GM23248 (cell line): ENCODE data around the gene DLG2. TPM values are rescaled to one million over a fixed set of nuclear protein-coding genes. Genes with fewer than 3 reads are reported as not detected.

Experiments used
- DNase-seq: peaks from one replicate; pipeline ENCODE4 v3.0.0-alpha.2; 2015
- H2AFZ ChIP-seq: fragments of 200-600 bp; sonication (generic); 2 replicates; pipeline ENCODE4 v1.6.1; 2016; ENCODE audit warnings: antibody characterized with exemption
- H3F3A ChIP-seq: fragments of 200-600 bp; sonication (generic); 2 replicates; pipeline ENCODE4 v1.6.1; 2016; ENCODE audit warnings: mild to moderate bottlenecking, antibody characterized with exemption, mixed run types; ENCODE audit not compliant: insufficient read depth
- H3K27ac ChIP-seq: fragments of 200-600 bp; sonication (generic); 2 replicates; pipeline ENCODE4 v1.5.1; 2016; ENCODE audit warnings: mild to moderate bottlenecking
- H3K27me3 ChIP-seq: fragments of 200-600 bp; sonication (generic); replicated peaks from 2 replicates; pipeline ENCODE4 v1.6.1; 2016; ENCODE audit warnings: mild to moderate bottlenecking; ENCODE audit not compliant: insufficient read depth
- H3K36me3 ChIP-seq: fragments of 200-600 bp; sonication (generic); 2 replicates; pipeline ENCODE4 v1.6.1; 2016; ENCODE audit warnings: low read depth, mild to moderate bottlenecking
- H3K4me1 ChIP-seq: fragments of 200-600 bp; sonication (generic); 2 replicates; pipeline ENCODE4 v1.6.1; 2016; ENCODE audit warnings: mild to moderate bottlenecking; ENCODE audit not compliant: insufficient read depth
- H3K4me2 ChIP-seq: fragments of 200-600 bp; sonication (generic); one replicate; pipeline ENCODE4 v1.6.1; 2016; ENCODE audit warnings: mild to moderate bottlenecking; ENCODE audit not compliant: unreplicated experiment
- H3K4me3 ChIP-seq: fragments of 200-600 bp; sonication (generic); 2 replicates; pipeline ENCODE4 v1.5.1; 2016; ENCODE audit warnings: mild to moderate bottlenecking
- H3K79me2 ChIP-seq: fragments of 200-600 bp; sonication (generic); 2 replicates; pipeline ENCODE4 v1.6.1; 2016; ENCODE audit warnings: mild to moderate bottlenecking; ENCODE audit not compliant: insufficient read depth
- H3K9ac ChIP-seq: fragments of 200-600 bp; sonication (generic); 2 replicates; pipeline ENCODE4 v1.6.1; 2016; ENCODE audit warnings: mild to moderate bottlenecking
- H3K9me2 ChIP-seq: fragments of 200-600 bp; sonication (generic); 2 replicates; pipeline ENCODE4 v1.6.1; 2016; ENCODE audit warnings: mixed run types, mild to moderate bottlenecking, moderate library complexity; ENCODE audit not compliant: insufficient read depth
- H3K9me3 ChIP-seq: fragments of 200-600 bp; sonication (generic); one replicate; pipeline ENCODE4 v1.6.1; 2017; ENCODE audit warnings: low read depth
- H4K20me1 ChIP-seq: fragments of 200-600 bp; sonication (generic); 2 replicates; pipeline ENCODE4 v1.6.0; 2016; ENCODE audit not compliant: insufficient read depth
- EZH2 ChIP-seq: fragments of 200-600 bp; sonication (generic); IDR thresholded peaks from 2 replicates; pipeline ENCODE4 v1.6.1; 2018; ENCODE audit warnings: antibody characterized with exemption, mild to moderate bottlenecking; ENCODE audit not compliant: insufficient read depth, poor library complexity, severe bottlenecking
- EZH2phosphoT487 ChIP-seq: fragments of 200-600 bp; sonication (generic); IDR thresholded peaks from 2 replicates; pipeline ENCODE4 v1.6.1; 2018; ENCODE audit warnings: antibody characterized with exemption, moderate library complexity, mild to moderate bottlenecking, low read depth; ENCODE audit not compliant: insufficient read depth
- WGBS, 2 experiments: methylation state at CpG; one replicate each; pipeline ENCODE4 v1.1.6; 2015 to 2017; ENCODE audit warnings: low lambda C conversion rate in 2 of 2, low coverage in 1 of 2; ENCODE audit errors: missing lambda C conversion rate in 2 of 2; 5-methylcytosine and 5-hydroxymethylcytosine counted together
- in situ Hi-C: fragments of 300-500 bp; cut with MboI; formaldehyde crosslinking; loops from 2 replicates; pipeline ENCODE4 v1.15.0; 2020
- polyA plus RNA-seq: library from polyadenylated mRNA; unstranded; fragments of >200 nt; fragmentation: Nextera tagmentation; extraction: Ambion mirVana; gene quantifications from 2 replicates; pipeline ENCODE4 v1.2.1, GENCODE V29; 2016
- total RNA-seq: library from RNA; depleted of rRNA; stranded (reverse); fragments of >200 nt; shearing (Covaris generic); gene quantifications from 2 replicates; pipeline ENCODE4 v1.2.3, GENCODE V29; 2014

The DLG2 gene
- total and polyA plus RNA-seq, 2 experiments from 2014 or later, result 1.1 to 1.7 TPM

- H3K4me1 ChIP-seq, result no peaks in the 10 kb centered on the region
- H3K27ac ChIP-seq, result no peak overlapping the region
- DNase-seq, result no peak
- TF ChIP-seq EZH2phosphoT487, result no peak
- no peak for TF ChIP-seq EZH2
- no peaks in the 10 kb centered on the region for H3F3A ChIP-seq
- H2AFZ ChIP-seq, result no peak overlapping the region
- in situ Hi-C loops, result no loop called here
- no peaks in the 10 kb centered on the region for H4K20me1 ChIP-seq
- H3K4me3 ChIP-seq, result no peak overlapping the region
- no peaks in the 10 kb centered on the region for H3K36me3 ChIP-seq
- H3K79me2 ChIP-seq, result no peaks in the 10 kb centered on the region
- 30 to 32% methylated on average over 5 of the region's 5 CpGs for WGBS, 2 experiments
- no peaks in the 10 kb centered on the region for H3K9me3 ChIP-seq
- no peak overlapping the region for H3K9ac ChIP-seq
- H3K9me2 ChIP-seq, result no peaks in the 10 kb centered on the region
- H3K4me2 ChIP-seq, result no peak overlapping the region
- no peaks in the 10 kb centered on the region for H3K27me3 ChIP-seq
These were observed 1018.9 kb downstream of the DLG2 start for GRCh38 chr11:84607975-84608836.

GRCh38 chr11:84594602-84595001 lies 1032.5 kb downstream of the DLG2 start:
- H3K36me3 ChIP-seq, result no peaks in the 10 kb centered on the region
- no peak overlapping the region for H3K4me3 ChIP-seq
- H3K4me2 ChIP-seq, result no peak overlapping the region
- no peaks in the 10 kb centered on the region for H3K9me3 ChIP-seq
- H4K20me1 ChIP-seq, result no peaks in the 10 kb centered on the region
- H2AFZ ChIP-seq, result no peak overlapping the region
- H3K27ac ChIP-seq, result no peak overlapping the region
- in situ Hi-C loops, result no loop called here
- no peaks in the 10 kb centered on the region; the same call in 1 of the 2 replicates for H3K9me2 ChIP-seq
- no peaks in the 10 kb centered on the region for H3K79me2 ChIP-seq
- no peak overlapping the region for H3K9ac ChIP-seq
- no peaks in the 10 kb centered on the region for H3K4me1 ChIP-seq
- DNase-seq, result no peak
- H3F3A ChIP-seq, result no peaks in the 10 kb centered on the region
- TF ChIP-seq EZH2phosphoT487, result no peak
- TF ChIP-seq EZH2, result no peak
- no peaks in the 10 kb centered on the region for H3K27me3 ChIP-seq

- in situ Hi-C loops, result no loop called here
- H4K20me1 ChIP-seq, result no peaks in the 10 kb centered on the region
These were observed 1037.0 kb downstream of the DLG2 start for GRCh38 chr11:84590106-84590505.

GRCh38 chr11:84588131-84588829 lies 1038.9 kb downstream of the DLG2 start:
- H3K4me2 ChIP-seq, result no peak overlapping the region
- in situ Hi-C loops, result no loop called here

More at GRCh38 chr11:84590106-84590505, 1037.0 kb downstream of the DLG2 start:
- no peaks in the 10 kb centered on the region for H3K27me3 ChIP-seq
- no peak for DNase-seq
- no peaks in the 10 kb centered on the region for H3K9me3 ChIP-seq
- WGBS, 2 experiments, result 14 to 18% methylated on average over 2 of the region's 2 CpGs
- H3K4me2 ChIP-seq, result no peak overlapping the region
- H3K79me2 ChIP-seq, result no peaks in the 10 kb centered on the region
- H3K9ac ChIP-seq, result no peak overlapping the region
- TF ChIP-seq EZH2 (no peak), EZH2phosphoT487 (no peak)
- H3K4me3 ChIP-seq, result no peak overlapping the region
- H3K9me2 ChIP-seq, result no peaks in the 10 kb centered on the region; the same call in 1 of the 2 replicates
- H3F3A ChIP-seq, result no peaks in the 10 kb centered on the region
- H3K36me3 ChIP-seq, result no peaks in the 10 kb centered on the region
- no peak overlapping the region for H2AFZ ChIP-seq
- no peak overlapping the region for H3K27ac ChIP-seq
- H3K4me1 ChIP-seq, result no peaks in the 10 kb centered on the region

More at GRCh38 chr11:84588131-84588829, 1038.9 kb downstream of the DLG2 start:
- no peak for DNase-seq
- TF ChIP-seq EZH2phosphoT487 (no peak), EZH2 (no peak)
- no peak overlapping the region for H3K4me3 ChIP-seq
- no peaks in the 10 kb centered on the region for H3K27me3 ChIP-seq
- H4K20me1 ChIP-seq, result no peaks in the 10 kb centered on the region
- H3K9ac ChIP-seq, result no peak overlapping the region
- H3K27ac ChIP-seq, result no peak overlapping the region
- H3K36me3 ChIP-seq, result no peaks in the 10 kb centered on the region
- 55 to 60% methylated on average over 4 of the region's 4 CpGs for WGBS, 2 experiments
- H3K9me3 ChIP-seq, result no peaks in the 10 kb centered on the region
- no peaks in the 10 kb centered on the region; the same call in 1 of the 2 replicates for H3K9me2 ChIP-seq
- H3K4me1 ChIP-seq, result no peaks in the 10 kb centered on the region
- H3F3A ChIP-seq, result no peaks in the 10 kb centered on the region
- no peak overlapping the region for H2AFZ ChIP-seq
- no peaks in the 10 kb centered on the region for H3K79me2 ChIP-seq
